Measurements from ENCODE around the gene ARHGEF7.
"Not testable (repeated sequence)": the region's sequence is repeated elsewhere in the genome, so short reads cannot be mapped to it uniquely, and the experiment has no call there.

The ARHGEF7 gene

GRCh38 chr13:111076155-111077013, 38.7 kb upstream of the ARHGEF7 start:
- TF ChIP-seq CTCF (IDR thresholded peaks at IDR 0.05; ENCODE audit: low read depth, low read length), result no peak
- DNase-seq (ENCODE audit: low read depth in 2 of 2), result no peak

GRCh38 chr13:111079375-111079774, 35.7 kb upstream of the ARHGEF7 start:
- no peak for TF ChIP-seq CTCF (IDR thresholded peaks at IDR 0.05; ENCODE audit: low read depth, low read length)
- DNase-seq (ENCODE audit: low read depth in 2 of 2), result no peak
- no peak overlapping the region for H3K4me3 ChIP-seq (replicated peaks in 1 of 2; ENCODE audit: low read depth in 2 of 2, low read length in 2 of 2)

More at GRCh38 chr13:111076155-111077013, 38.7 kb upstream of the ARHGEF7 start:
- H3K4me3 ChIP-seq (replicated peaks in 1 of 2; ENCODE audit: low read depth in 2 of 2, low read length in 2 of 2), result no peak overlapping the region

- DNase-seq (ENCODE audit: low read depth in 2 of 2), result no peak
- TF ChIP-seq CTCF (IDR thresholded peaks at IDR 0.05; ENCODE audit: low read depth, low read length), result no peak
- no peak overlapping the region for H3K4me3 ChIP-seq (replicated peaks in 1 of 2; ENCODE audit: low read depth in 2 of 2, low read length in 2 of 2)
Observed at GRCh38 chr13:111080642-111081041, 34.5 kb upstream of the ARHGEF7 start.

- H3K4me3 ChIP-seq (replicated peaks in 1 of 2; ENCODE audit: low read depth in 2 of 2, low read length in 2 of 2), result no peak overlapping the region
- DNase-seq (ENCODE audit: low read depth in 2 of 2), result no peak
- TF ChIP-seq CTCF (IDR thresholded peaks at IDR 0.05; ENCODE audit: low read depth, low read length), result no peak
Observed at GRCh38 chr13:111082240-111082639, 32.9 kb upstream of the ARHGEF7 start.

- H3K4me3 ChIP-seq (replicated peaks in 1 of 2; ENCODE audit: low read depth in 2 of 2, low read length in 2 of 2); DNase-seq (ENCODE audit: low read depth in 2 of 2): not testable (repeated sequence)
Observed at GRCh38 chr13:111082769-111083168, 32.3 kb upstream of the ARHGEF7 start.

GRCh38 chr13:111083693-111084092, 31.4 kb upstream of the ARHGEF7 start:
- DNase-seq (ENCODE audit: low read depth in 2 of 2); H3K4me3 ChIP-seq (replicated peaks in 1 of 2; ENCODE audit: low read depth in 2 of 2, low read length in 2 of 2): not testable (repeated sequence)

- H3K4me3 ChIP-seq (replicated peaks in 1 of 2; ENCODE audit: low read depth in 2 of 2, low read length in 2 of 2), result no peak overlapping the region
- TF ChIP-seq CTCF (IDR thresholded peaks at IDR 0.05; ENCODE audit: low read depth, low read length), result no peak
- no peak for DNase-seq (ENCODE audit: low read depth in 2 of 2)
Observed at GRCh38 chr13:111090169-111090568, 24.9 kb upstream of the ARHGEF7 start.

GRCh38 chr13:111092685-111093084, 22.4 kb upstream of the ARHGEF7 start:
- no peak for DNase-seq (ENCODE audit: low read depth in 2 of 2)
- no peak overlapping the region for H3K4me3 ChIP-seq (replicated peaks in 1 of 2; ENCODE audit: low read depth in 2 of 2, low read length in 2 of 2)
- no peak for TF ChIP-seq CTCF (IDR thresholded peaks at IDR 0.05; ENCODE audit: low read depth, low read length)
